ENCODE measurements around the gene MPP2.

Gene MPP2

GRCh38 chr17:43841282-43841681, 66.1 kb downstream of the MPP2 start:
- peaks cover 3% of the 10 kb centered on the region for H3K4me1 ChIP-seq (ENCODE audit: insufficient read depth, poor library complexity, severe bottlenecking)
- no peaks in the 10 kb centered on the region for H3K9me3 ChIP-seq (ENCODE audit: severe bottlenecking)
- H3K36me3 ChIP-seq (ENCODE audit: low read depth), result no peaks in the 10 kb centered on the region
- H3K27me3 ChIP-seq (ENCODE audit: insufficient read depth, poor library complexity, severe bottlenecking), result no peaks in the 10 kb centered on the region
- TF ChIP-seq CTCF (IDR thresholded peaks at IDR 0.05; ENCODE audit: poor library complexity, severe bottlenecking), result no peak
- DNase-seq (ENCODE audit: low spot score), result no peak
- H3K27ac ChIP-seq (ENCODE audit: poor library complexity, severe bottlenecking), result no peak overlapping the region
- no peak overlapping the region for H3K4me3 ChIP-seq (ENCODE audit: severe bottlenecking)
- no peak for ATAC-seq (ENCODE audit: low read depth)

- Histone ChIP-seq H3K9me3 (ENCODE audit: severe bottlenecking) (no peaks in the 10 kb centered on the region), H3K4me3 (ENCODE audit: severe bottlenecking) (no peak overlapping the region), H3K27ac (ENCODE audit: poor library complexity, severe bottlenecking) (no peak overlapping the region), H3K27me3 (ENCODE audit: insufficient read depth, poor library complexity, severe bottlenecking) (no peaks in the 10 kb centered on the region), H3K36me3 (ENCODE audit: low read depth) (no peaks in the 10 kb centered on the region), H3K4me1 (ENCODE audit: insufficient read depth, poor library complexity, severe bottlenecking) (peaks cover 3% of the 10 kb centered on the region)
- no peak for DNase-seq (ENCODE audit: low spot score)
- peak; percentile 33 for TF ChIP-seq CTCF (IDR thresholded peaks at IDR 0.05; ENCODE audit: poor library complexity, severe bottlenecking)
- no peak for ATAC-seq (ENCODE audit: low read depth)
Measured at GRCh38 chr17:43840814-43841213, 66.5 kb downstream of the MPP2 start.

- no peak for DNase-seq (ENCODE audit: low spot score)
Measured at GRCh38 chr17:43839670-43840108, 67.6 kb downstream of the MPP2 start.

GRCh38 chr17:43834106-43834505, 73.2 kb downstream of the MPP2 start:
- no peak for DNase-seq (ENCODE audit: low spot score)

More at GRCh38 chr17:43839670-43840108, 67.6 kb downstream of the MPP2 start:
- Histone ChIP-seq H3K4me3 (ENCODE audit: severe bottlenecking) (no peak overlapping the region), H3K9me3 (ENCODE audit: severe bottlenecking) (no peaks in the 10 kb centered on the region), H3K36me3 (ENCODE audit: low read depth) (no peaks in the 10 kb centered on the region), H3K27ac (ENCODE audit: poor library complexity, severe bottlenecking) (no peak overlapping the region), H3K4me1 (ENCODE audit: insufficient read depth, poor library complexity, severe bottlenecking) (peaks cover 3% of the 10 kb centered on the region), H3K27me3 (ENCODE audit: insufficient read depth, poor library complexity, severe bottlenecking) (no peaks in the 10 kb centered on the region)
- TF ChIP-seq CTCF (IDR thresholded peaks at IDR 0.05; ENCODE audit: poor library complexity, severe bottlenecking), result no peak
- peak; percentile 92 for ATAC-seq (ENCODE audit: low read depth)

More at GRCh38 chr17:43834106-43834505, 73.2 kb downstream of the MPP2 start:
- no peak for TF ChIP-seq CTCF (IDR thresholded peaks at IDR 0.05; ENCODE audit: poor library complexity, severe bottlenecking)
- no peak for ATAC-seq (ENCODE audit: low read depth)
- no peak overlapping the region for H3K4me3 ChIP-seq (ENCODE audit: severe bottlenecking)
- H3K27ac ChIP-seq (ENCODE audit: poor library complexity, severe bottlenecking), result no peak overlapping the region
- no peaks in the 10 kb centered on the region for H3K27me3 ChIP-seq (ENCODE audit: insufficient read depth, poor library complexity, severe bottlenecking)
- no peaks in the 10 kb centered on the region for H3K9me3 ChIP-seq (ENCODE audit: severe bottlenecking)
- H3K36me3 ChIP-seq (ENCODE audit: low read depth), result peaks cover 29% of the 10 kb centered on the region
- H3K4me1 ChIP-seq (ENCODE audit: insufficient read depth, poor library complexity, severe bottlenecking), result peaks cover 4% of the 10 kb centered on the region

Measured in RWPE2 (cell line).